Astrocyte (in vitro differentiated cells and primary cell): ENCODE measurements around the gene CNOT6L.

Experiments used
- CTCF ChIP-seq: IDR thresholded peaks from 2 replicates; pipeline ENCODE4 v1.5.1; 2011; ENCODE audit warnings: low read depth, mild to moderate bottlenecking, inconsistent platforms, low read length, moderate library complexity; ENCODE audit not compliant: insufficient read depth
- EZH2 ChIP-seq: IDR thresholded peaks from 2 replicates; pipeline ENCODE4 v1.6.1; 2012; ENCODE audit warnings: mild to moderate bottlenecking, low read length, inconsistent platforms; ENCODE audit not compliant: insufficient read depth

GRCh38 chr4:77758804-77759203 is 60.4 kb downstream of the CNOT6L start:
- TF ChIP-seq EZH2 = no peak
- no peak for TF ChIP-seq CTCF
